ENCODE data around the gene PRDM15.

DNA sequence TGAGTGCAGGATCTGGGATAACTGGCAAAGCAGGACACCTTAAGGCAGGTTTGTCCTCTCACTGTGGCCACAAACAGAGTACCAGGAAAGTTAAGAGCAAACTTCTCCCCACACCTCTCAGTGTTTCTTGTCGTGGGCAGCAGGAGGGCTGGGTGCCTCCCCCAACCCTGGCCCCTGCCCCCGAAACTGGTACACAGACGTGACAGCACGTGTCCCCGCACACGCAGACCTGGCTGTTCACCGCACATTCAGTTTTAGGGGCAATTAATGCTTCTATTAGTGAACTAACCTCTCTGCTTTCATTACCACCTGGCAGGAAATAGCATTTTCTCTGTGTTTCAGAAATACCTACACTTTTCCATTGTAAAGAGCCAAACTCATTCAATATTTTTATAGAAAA, 79.4 kb downstream of the PRDM15 start:
- no peak for TF ChIP-seq CTCF (conservative IDR thresholded peaks at IDR 0.05; ENCODE audit: low read length)
- no peak for TF ChIP-seq EZH2phosphoT487 (IDR thresholded peaks at IDR 0.05; ENCODE audit: borderline replicate concordance)
